ENCODE measurements around the gene FAM72C.
A peak's percentile ranks its signal among the peaks of the same experiment; 100 is the strongest.
"Not testable (repeated sequence)": the region's sequence is repeated elsewhere in the genome, so short reads cannot be mapped to it uniquely, and the experiment has no call there.

The FAM72C gene

GRCh38 chr1:143971924-143972700, at the start of gene FAM72C:
Gene FAM72C, minus strand, starts transcription at chr1:143971986. Its CDS starts 845 bp downstream, at chr1:143971141.
- in situ Hi-C loops (cut with HindIII; ENCODE audit: low sequenced_read_pairs) = not testable (repeated sequence)

GRCh38 chr1:144020001-144020738, 48.4 kb upstream of the FAM72C start:
- in situ Hi-C loops (cut with HindIII; ENCODE audit: low sequenced_read_pairs); DNase-seq (ENCODE audit: low read depth, low spot score); H3K4me3 ChIP-seq (ENCODE audit: low read depth, low read length): not testable (repeated sequence)

More at GRCh38 chr1:143971924-143972700, at the start of gene FAM72C:
- H3K4me3 ChIP-seq (ENCODE audit: low read depth, low read length); DNase-seq (ENCODE audit: low read depth, low spot score): not testable (repeated sequence)

GRCh38 chr1:144019101-144019500, 47.3 kb upstream of the FAM72C start:
- H3K4me3 ChIP-seq (ENCODE audit: low read depth, low read length); in situ Hi-C loops (cut with HindIII; ENCODE audit: low sequenced_read_pairs); DNase-seq (ENCODE audit: low read depth, low spot score): not testable (repeated sequence)

GRCh38 chr1:144015180-144015966, 43.6 kb upstream of the FAM72C start:
- in situ Hi-C loops (cut with HindIII; ENCODE audit: low sequenced_read_pairs); H3K4me3 ChIP-seq (ENCODE audit: low read depth, low read length): not testable (repeated sequence)
- peak; percentile 0 for DNase-seq (ENCODE audit: low read depth, low spot score)

GRCh38 chr1:144014528-144014927, 42.7 kb upstream of the FAM72C start:
- DNase-seq (ENCODE audit: low read depth, low spot score); H3K4me3 ChIP-seq (ENCODE audit: low read depth, low read length); in situ Hi-C loops (cut with HindIII; ENCODE audit: low sequenced_read_pairs): not testable (repeated sequence)

- in situ Hi-C loops (cut with HindIII; ENCODE audit: low sequenced_read_pairs); H3K4me3 ChIP-seq (ENCODE audit: low read depth, low read length); DNase-seq (ENCODE audit: low read depth, low spot score): not testable (repeated sequence)
Observed at GRCh38 chr1:144014121-144014520, 42.3 kb upstream of the FAM72C start.

- DNase-seq (ENCODE audit: low read depth, low spot score); H3K4me3 ChIP-seq (ENCODE audit: low read depth, low read length); in situ Hi-C loops (cut with HindIII; ENCODE audit: low sequenced_read_pairs): not testable (repeated sequence)
Observed at GRCh38 chr1:144012168-144012733, 40.5 kb upstream of the FAM72C start.

GRCh38 chr1:144009410-144009809, 37.6 kb upstream of the FAM72C start:
- in situ Hi-C loops (cut with HindIII; ENCODE audit: low sequenced_read_pairs); DNase-seq (ENCODE audit: low read depth, low spot score): not testable (repeated sequence)

GRCh38 chr1:144004259-144004658, 32.5 kb upstream of the FAM72C start:
- H3K4me3 ChIP-seq (ENCODE audit: low read depth, low read length); DNase-seq (ENCODE audit: low read depth, low spot score); in situ Hi-C loops (cut with HindIII; ENCODE audit: low sequenced_read_pairs): not testable (repeated sequence)

More at GRCh38 chr1:144009410-144009809, 37.6 kb upstream of the FAM72C start:
- H3K4me3 ChIP-seq (ENCODE audit: low read depth, low read length) = not testable (repeated sequence)

GRCh38 chr1:144003306-144004029, 31.7 kb upstream of the FAM72C start:
- in situ Hi-C loops (cut with HindIII; ENCODE audit: low sequenced_read_pairs); DNase-seq (ENCODE audit: low read depth, low spot score): not testable (repeated sequence)

GRCh38 chr1:144002141-144002881, 30.5 kb upstream of the FAM72C start:
- H3K4me3 ChIP-seq (ENCODE audit: low read depth, low read length); in situ Hi-C loops (cut with HindIII; ENCODE audit: low sequenced_read_pairs): not testable (repeated sequence)
- peak; percentile 0 for DNase-seq (ENCODE audit: low read depth, low spot score)

More at GRCh38 chr1:144003306-144004029, 31.7 kb upstream of the FAM72C start:
- H3K4me3 ChIP-seq (ENCODE audit: low read depth, low read length) = not testable (repeated sequence)

GRCh38 chr1:144001077-144001476, 29.3 kb upstream of the FAM72C start:
- DNase-seq (ENCODE audit: low read depth, low spot score); in situ Hi-C loops (cut with HindIII; ENCODE audit: low sequenced_read_pairs); H3K4me3 ChIP-seq (ENCODE audit: low read depth, low read length): not testable (repeated sequence)

- DNase-seq (ENCODE audit: low read depth, low spot score); in situ Hi-C loops (cut with HindIII; ENCODE audit: low sequenced_read_pairs); H3K4me3 ChIP-seq (ENCODE audit: low read depth, low read length): not testable (repeated sequence)
Observed at GRCh38 chr1:143996020-143996419, 24.2 kb upstream of the FAM72C start.

- in situ Hi-C loops (cut with HindIII; ENCODE audit: low sequenced_read_pairs); H3K4me3 ChIP-seq (ENCODE audit: low read depth, low read length); DNase-seq (ENCODE audit: low read depth, low spot score): not testable (repeated sequence)
Observed at GRCh38 chr1:143993301-143993907, 21.6 kb upstream of the FAM72C start.

- DNase-seq (ENCODE audit: low read depth, low spot score); in situ Hi-C loops (cut with HindIII; ENCODE audit: low sequenced_read_pairs); H3K4me3 ChIP-seq (ENCODE audit: low read depth, low read length): not testable (repeated sequence)
Observed at GRCh38 chr1:143990699-143991098, 18.9 kb upstream of the FAM72C start.
